Measurements from ENCODE around the gene NDST1. TPM values are rescaled to one million over a fixed set of nuclear protein-coding genes. Genes with fewer than 3 reads are reported as not detected.

Gene NDST1
- total and polyA plus RNA-seq, 4 donors, result 45.6 to 145 (median 60.7) TPM

GRCh38 chr5:150573867-150574817 is 66.2 kb downstream of the NDST1 start:
- H3K9ac ChIP-seq (ENCODE audit: insufficient read depth in 1 of 2, low read length in 2 of 2), result no peak overlapping the region
- H3K27ac ChIP-seq (ENCODE audit: low read depth in 1 of 2, low read length in 1 of 2), result no peak overlapping the region
- H3K9me3 ChIP-seq (ENCODE audit: control insufficient read depth in 4 of 4, insufficient read depth in 3 of 4, low read length in 3 of 4), result no peaks in the 10 kb centered on the region
- no peak for ATAC-seq (ENCODE audit: insufficient read depth, low FRiP score)
- H3K4me3 ChIP-seq, result no peak overlapping the region
- WGBS, 2 donors, result 89 to 96% methylated on average over 18 of the region's 18 CpGs
- no peaks in the 10 kb centered on the region for H3K4me1 ChIP-seq (ENCODE audit: control insufficient read depth in 5 of 5, insufficient read depth in 5 of 5, low read length in 5 of 5)
- no peaks in the 10 kb centered on the region for H3K36me3 ChIP-seq (ENCODE audit: control insufficient read depth in 4 of 4, insufficient read depth in 4 of 4, low read length in 4 of 4)
- no peak for DNase-seq
- H3K27me3 ChIP-seq (ENCODE audit: control insufficient read depth in 3 of 3, insufficient read depth in 3 of 3, low read length in 2 of 3), result no peaks in the 10 kb centered on the region
- no peak for TF ChIP-seq CTCF (IDR thresholded peaks at IDR 0.05; ENCODE audit: control extremely low read depth, extremely low read depth)

GRCh38 chr5:150574818-150575547 is 67.1 kb downstream of the NDST1 start:
- Histone ChIP-seq H3K9me3 (ENCODE audit: control insufficient read depth in 4 of 4, insufficient read depth in 3 of 4, low read length in 3 of 4) (no peaks in the 10 kb centered on the region), H3K9ac (ENCODE audit: insufficient read depth in 1 of 2, low read length in 2 of 2) (no peak overlapping the region), H3K27me3 (ENCODE audit: control insufficient read depth in 3 of 3, insufficient read depth in 3 of 3, low read length in 2 of 3) (no peaks in the 10 kb centered on the region), H3K4me1 (ENCODE audit: control insufficient read depth in 5 of 5, insufficient read depth in 5 of 5, low read length in 5 of 5) (peaks cover 0 to 2% (median 0%) of the 10 kb centered on the region in 5 donors), H3K4me3 (no peak overlapping the region), H3K27ac (ENCODE audit: low read depth in 1 of 2, low read length in 1 of 2) (no peak overlapping the region), H3K36me3 (ENCODE audit: control insufficient read depth in 4 of 4, insufficient read depth in 4 of 4, low read length in 4 of 4) (no peaks in the 10 kb centered on the region)
- ATAC-seq (ENCODE audit: insufficient read depth, low FRiP score) (no peak), DNase-seq (no peak)
- no peak for TF ChIP-seq CTCF (IDR thresholded peaks at IDR 0.05; ENCODE audit: control extremely low read depth, extremely low read depth)
- 93 to 94% methylated on average over 15 of the region's 15 CpGs for WGBS, 2 donors

GRCh38 chr5:150575745-150576448 is 68.0 kb downstream of the NDST1 start:
- no peak for ATAC-seq (ENCODE audit: insufficient read depth, low FRiP score)
- 86 to 90% methylated on average over 11 of the region's 11 CpGs for WGBS, 2 donors
- no peak for DNase-seq

More at GRCh38 chr5:150575745-150576448, 68.0 kb downstream of the NDST1 start:
- Histone ChIP-seq H3K9me3 (ENCODE audit: control insufficient read depth in 4 of 4, insufficient read depth in 3 of 4, low read length in 3 of 4) (no peaks in the 10 kb centered on the region), H3K4me1 (ENCODE audit: control insufficient read depth in 5 of 5, insufficient read depth in 5 of 5, low read length in 5 of 5) (peaks cover 0 to 2% (median 0%) of the 10 kb centered on the region in 5 donors), H3K27ac (ENCODE audit: low read depth in 1 of 2, low read length in 1 of 2) (no peak overlapping the region), H3K36me3 (ENCODE audit: control insufficient read depth in 4 of 4, insufficient read depth in 4 of 4, low read length in 4 of 4) (no peaks in the 10 kb centered on the region), H3K9ac (ENCODE audit: insufficient read depth in 1 of 2, low read length in 2 of 2) (no peak overlapping the region), H3K4me3 (no peak overlapping the region), H3K27me3 (ENCODE audit: control insufficient read depth in 3 of 3, insufficient read depth in 3 of 3, low read length in 2 of 3) (no peaks in the 10 kb centered on the region)
- no peak for TF ChIP-seq CTCF (IDR thresholded peaks at IDR 0.05; ENCODE audit: control extremely low read depth, extremely low read depth)

Measured in lung (tissue), 12 donors.